IMR-90 (cell line): Measurements from ENCODE around the gene GNAI3. TPM values are rescaled to one million over a fixed set of nuclear protein-coding genes. Genes with fewer than 3 reads are reported as not detected.

Experiments
- ATAC-seq: fragments of 200-7000 bp; cut with Tn5 transposase; 2 replicates; pipeline ENCODE4 v1.9.1; 2020; ENCODE audit warnings: low read depth, mild to moderate bottlenecking, moderate library complexity
- BruUV-seq: library from RNA; stranded (reverse); fragments of 400-500 nt; replicated peaks from 2 replicates; lab custom pipeline; 2021; lab: Mats Ljungman, UMichigan
- CTCF ChIA-PET: fragments of 300-600 bp; formaldehyde crosslinking; extraction: SDS; loops from one replicate; lab custom pipeline; 2021; ENCODE audit warnings: antibody characterized with exemption; lab: Yijun Ruan, JAX
- POLR2A ChIA-PET: fragments of 300-600 bp; sonication (Branson Sonifier 250); formaldehyde crosslinking; loops from one replicate; lab custom pipeline; 2022; ENCODE audit warnings: antibody characterized with exemption; ENCODE audit not compliant: unreplicated experiment; lab: Charles Lee
- DNase-seq: peaks from one replicate; pipeline ENCODE4 v3.0.0; 2013
- H2AFZ ChIP-seq: replicated peaks from 2 replicates; pipeline ENCODE3; 2013; ENCODE audit warnings: low read length, mild to moderate bottlenecking; ENCODE audit not compliant: poor library complexity
- H2AK5ac ChIP-seq: 2 replicates; pipeline ENCODE4 v1.6.1; 2013; ENCODE audit warnings: low read depth, low read length, inconsistent platforms
- H2AK9ac ChIP-seq: replicated peaks from 2 replicates; pipeline ENCODE3; 2013; ENCODE audit warnings: mild to moderate bottlenecking, low read depth, low read length, moderate library complexity; ENCODE audit not compliant: poor library complexity
- H2BK120ac ChIP-seq: 2 replicates; pipeline ENCODE4 v1.6.1; 2013; ENCODE audit warnings: low read depth, low read length, inconsistent platforms
- H2BK15ac ChIP-seq: 3 replicates; pipeline ENCODE4 v1.6.1; 2013; ENCODE audit warnings: low read depth, low read length, inconsistent platforms
- H2BK20ac ChIP-seq: 2 replicates; pipeline ENCODE4 v1.6.1; 2013; ENCODE audit warnings: low read depth, mild to moderate bottlenecking, inconsistent platforms, low read length, moderate library complexity
- H2BK5ac ChIP-seq: 2 replicates; pipeline ENCODE4 v1.6.1; 2013; ENCODE audit warnings: mild to moderate bottlenecking, low read depth, low read length, inconsistent platforms; ENCODE audit not compliant: poor library complexity, severe bottlenecking
- H3K14ac ChIP-seq: replicated peaks from 2 replicates; pipeline ENCODE4 v1.6.1; 2013; ENCODE audit warnings: low read depth, low read length, inconsistent platforms
- H3K18ac ChIP-seq: 2 replicates; pipeline ENCODE4 v1.6.1; 2013; ENCODE audit warnings: low read depth, low read length, control low read depth
- H3K23ac ChIP-seq: 2 replicates; pipeline ENCODE4 v1.6.1; 2013; ENCODE audit warnings: low read depth, low read length, inconsistent platforms
- H3K27ac ChIP-seq: 2 replicates; pipeline ENCODE4 v1.5.1; 2013; ENCODE audit warnings: mild to moderate bottlenecking, control low read depth, low read length; ENCODE audit not compliant: insufficient read depth
- H3K27me3 ChIP-seq: 2 replicates; pipeline ENCODE4 v1.6.1; 2013; ENCODE audit warnings: low read length; ENCODE audit not compliant: control insufficient read depth, insufficient read depth
- H3K36me3 ChIP-seq: 2 replicates; pipeline ENCODE4 v1.6.1; 2013; ENCODE audit warnings: low read length, mixed read lengths; ENCODE audit not compliant: control insufficient read depth, insufficient read depth
- H3K4ac ChIP-seq: 2 replicates; pipeline ENCODE4 v1.6.1; 2013; ENCODE audit warnings: low read depth, low read length, inconsistent platforms
- H3K4me1 ChIP-seq: 2 replicates; pipeline ENCODE4 v1.6.1; 2013; ENCODE audit warnings: low read length, mixed read lengths; ENCODE audit not compliant: control insufficient read depth, insufficient read depth
- H3K4me2 ChIP-seq: 2 replicates; pipeline ENCODE4 v1.6.1; 2013; ENCODE audit warnings: low read depth, mild to moderate bottlenecking, control low read depth, low read length, moderate library complexity
- H3K4me3 ChIP-seq: 2 replicates; pipeline ENCODE4 v1.5.1; 2013; ENCODE audit warnings: low read depth, mild to moderate bottlenecking, control low read depth, low read length, moderate library complexity; ENCODE audit not compliant: insufficient read depth
- H3K56ac ChIP-seq: 2 replicates; pipeline ENCODE4 v1.6.1; 2013; ENCODE audit warnings: low read length, inconsistent platforms; ENCODE audit not compliant: insufficient read depth; ENCODE audit errors: extremely low read depth
- H3K79me1 ChIP-seq, 2 experiments: 2 replicates each; pipeline ENCODE4 v1.6.1; 2013; ENCODE audit warnings: low read length in 2 of 2, inconsistent platforms in 1 of 2, low read depth in 1 of 2
- H3K9ac ChIP-seq: 2 replicates; pipeline ENCODE4 v1.6.1; 2013; ENCODE audit warnings: low read depth, low read length, control low read depth
- H3K9me1 ChIP-seq: 2 replicates; pipeline ENCODE4 v1.6.1; 2013; ENCODE audit warnings: low read length, inconsistent platforms; ENCODE audit not compliant: insufficient read depth
- H3K9me3 ChIP-seq: 2 replicates; pipeline ENCODE4 v1.6.1; 2013; ENCODE audit warnings: low read length; ENCODE audit not compliant: control insufficient read depth, insufficient read depth
- H4K20me1 ChIP-seq: 2 replicates; pipeline ENCODE4 v1.6.1; 2013; ENCODE audit warnings: low read length, inconsistent platforms; ENCODE audit not compliant: insufficient read depth
- H4K5ac ChIP-seq: 2 replicates; pipeline ENCODE4 v1.6.1; 2013; ENCODE audit warnings: mild to moderate bottlenecking, low read depth, low read length, control low read depth
- H4K8ac ChIP-seq, 2 experiments: 2 replicates each; pipeline ENCODE4 v1.6.1; 2013; ENCODE audit warnings: low read depth in 2 of 2, low read length in 2 of 2, control low read depth in 1 of 2, inconsistent platforms in 1 of 2
- H4K91ac ChIP-seq: 2 replicates; pipeline ENCODE4 v1.6.1; 2013; ENCODE audit warnings: low read depth, low read length, inconsistent platforms; ENCODE audit not compliant: insufficient read depth
- CEBPB ChIP-seq: IDR thresholded peaks from 2 replicates; pipeline ENCODE4 v1.6.1; 2012; ENCODE audit warnings: low read depth, low read length, improper control_type of control experiment
- FOS ChIP-seq: fragments of 150-350 bp; IDR thresholded peaks from 2 replicates; pipeline ENCODE4 v1.6.1; 2016; ENCODE audit warnings: low read depth, low read length
- MXI1 ChIP-seq: IDR thresholded peaks from 2 replicates; pipeline ENCODE4 v1.6.1; 2012; ENCODE audit warnings: low read depth, mild to moderate bottlenecking, low read length, moderate library complexity, borderline replicate concordance
- NFE2L2 ChIP-seq: fragments of 150-350 bp; IDR thresholded peaks from 2 replicates; pipeline ENCODE4 v1.6.1; 2016; ENCODE audit warnings: low read depth, mild to moderate bottlenecking, low read length
- POLR2A ChIP-seq: IDR thresholded peaks from 2 replicates; pipeline ENCODE4 v1.6.1; 2012; ENCODE audit warnings: mild to moderate bottlenecking, low read depth, low read length
- RAD21 ChIP-seq: IDR thresholded peaks from 2 replicates; pipeline ENCODE4 v1.6.1; 2012; ENCODE audit warnings: low read length, improper control_type of control experiment
- RFX5 ChIP-seq: IDR thresholded peaks from 2 replicates; pipeline ENCODE4 v1.8.0; 2012; ENCODE audit warnings: low read depth, mild to moderate bottlenecking, low read length, moderate library complexity
- WGBS, 2 experiments: methylation state at CpG; one replicate each; pipeline versions ENCODE4 v1.1.5 to v1.1.7; 2013; ENCODE audit warnings: missing lambda C conversion rate in 2 of 2; ENCODE audit not compliant: insufficient read length in 1 of 2; ENCODE audit errors: extremely low coverage in 2 of 2; 5-methylcytosine and 5-hydroxymethylcytosine counted together
- dilution Hi-C: fragments of 300-500 bp; cut with HindIII; formaldehyde crosslinking; loops from one replicate; pipeline ENCODE4 v1.14.3; 2018; ENCODE audit warnings: low sequenced_read_pairs; ENCODE audit not compliant: unreplicated experiment
- in situ Hi-C: fragments of 300-500 bp; cut with MboI; formaldehyde crosslinking; loops from 3 replicates; pipeline ENCODE4 v1.14.3; 2019; ENCODE audit warnings: low sequenced_read_pairs, inconsistent platforms, mixed read lengths
- intact Hi-C: fragments of 100-400 bp; cut with micrococcal nuclease; formaldehyde crosslinking; loops from 2 replicates; pipeline ENCODE4 v1.10.0; 2022
- polyA plus RNA-seq, 3 experiments: library from polyadenylated mRNA; depleted of rRNA; stranded (reverse); fragments of >200 nt; gene quantifications; 2 replicates each; pipeline ENCODE4 v1.2.3, GENCODE V29; 2012; ENCODE audit warnings: low replicate concordance in 1 of 3
- total RNA-seq: library from RNA; depleted of rRNA; stranded (reverse); fragments of >200 nt; gene quantifications from 2 replicates; pipeline ENCODE4 v1.2.3, GENCODE V29; 2012
- TF ChIP-seq, protein P1 (sequence below): conservative IDR thresholded peaks from 2 replicates; pipeline ENCODE4 v1.5.1; 2012; ENCODE audit warnings: mild to moderate bottlenecking, low read depth, low read length, improper control_type of control experiment

The GNAI3 gene
- total and polyA plus RNA-seq, 2 of the 4 experiments (the other 2 are of a cell fraction) = 5.9 to 14.9 TPM

DNA sequence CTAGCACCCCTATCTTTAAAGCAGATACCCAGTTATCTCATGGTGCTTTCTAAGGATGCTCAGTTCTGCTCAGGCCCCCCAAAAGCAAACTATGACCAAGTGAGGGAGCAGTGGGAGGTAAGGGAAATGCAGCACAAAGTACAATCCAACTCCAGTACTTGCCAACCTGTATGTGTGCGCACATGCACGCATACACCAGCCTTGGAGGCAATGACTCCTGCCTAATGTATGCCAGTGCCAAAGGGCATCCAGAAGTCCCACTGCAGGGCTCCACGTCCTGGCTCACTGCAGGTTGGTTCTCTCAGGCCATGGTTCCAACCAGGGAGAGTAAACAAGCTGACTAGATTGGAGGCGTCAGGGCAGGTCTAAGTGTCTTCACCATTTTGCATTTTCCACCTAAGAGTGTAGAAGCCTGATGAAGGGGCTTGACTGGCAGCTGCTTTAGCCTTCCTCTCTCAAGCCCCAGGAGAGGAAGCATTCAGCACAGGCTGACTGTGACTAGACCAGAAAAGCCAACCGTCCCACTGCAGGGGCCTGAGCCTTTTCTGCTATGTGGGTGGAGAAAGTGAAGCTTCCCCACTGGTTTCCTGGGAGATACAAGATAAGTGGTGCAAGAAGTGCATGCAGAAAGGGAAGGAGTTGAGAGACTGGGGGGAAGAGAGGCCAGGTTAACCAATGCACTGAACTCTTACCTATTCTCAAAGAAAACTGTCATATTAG, 46.6 kb upstream of the GNAI3 start (continued):
- TF ChIP-seq RAD21 = no peak
- TF ChIP-seq POLR2A = no peak
- TF ChIP-seq RFX5 = no peak

DNA sequence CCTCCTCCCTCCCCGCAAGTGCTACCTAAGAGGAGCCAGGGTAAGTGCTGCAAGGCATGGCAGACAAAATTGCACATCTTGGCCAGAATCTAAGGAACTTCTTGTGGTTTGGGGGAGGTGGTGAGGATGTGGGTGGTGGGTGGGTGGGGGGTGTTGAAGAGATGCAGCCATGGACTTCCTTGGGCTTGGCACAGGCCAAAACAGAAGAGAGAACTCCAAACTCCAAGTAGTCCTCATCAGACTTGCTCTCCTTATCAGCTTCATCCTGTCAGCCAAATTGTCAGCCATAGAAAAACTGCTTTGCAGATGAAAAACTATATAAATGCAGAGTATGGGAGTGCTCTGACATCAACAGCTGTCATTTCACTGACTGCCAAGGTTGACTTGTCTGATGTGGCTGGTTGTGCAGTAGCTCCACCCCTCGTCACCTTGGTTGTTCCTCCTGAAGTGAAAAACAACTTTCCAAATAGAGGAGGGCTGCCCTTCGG, 46.0 kb upstream of the GNAI3 start:
- dilution Hi-C loops (no loop called here), in situ Hi-C loops (no loop called here), intact Hi-C loops (no loop called here)
- Histone ChIP-seq H2BK120ac (no peak overlapping the region), H3K56ac (no peak overlapping the region), H3K79me1 (peaks cover 0 to 35% of the 10 kb centered on the region in 2 experiments; a peak in 3 of 4 replicates), H3K4me3 (no peak overlapping the region), H3K9ac (no peak overlapping the region), H3K36me3 (peaks cover under 1% of the 10 kb centered on the region; the same call in 1 of the 2 replicates), H2BK5ac (no peak overlapping the region), H3K4me2 (no peak overlapping the region), H3K4me1 (peaks cover 30% of the 10 kb centered on the region), H3K9me1 (peaks cover 20% of the 10 kb centered on the region), H2BK15ac (no peak overlapping the region), H2BK20ac (no peak overlapping the region), H4K8ac (no peak overlapping the region), H2AK9ac (no peak overlapping the region), H3K14ac (no peak overlapping the region), H4K20me1 (peaks cover 13% of the 10 kb centered on the region; the same call in 1 of the 2 replicates), H3K23ac (no peak overlapping the region), H3K9me3 (no peaks in the 10 kb centered on the region), H4K91ac (no peak overlapping the region), H3K18ac (no peak overlapping the region), H3K27ac (no peak overlapping the region), H2AK5ac (no peak overlapping the region), H3K27me3 (no peaks in the 10 kb centered on the region), H4K5ac (no peak overlapping the region), H2AFZ (no peak overlapping the region), H3K4ac (no peak overlapping the region)
- CTCF ChIA-PET = interaction anchor here (2.1 kb wide), 1 partner anchor 30 kb away, joined by 8 read pairs; no protein-coding TSS in a partner anchor
- no CpG with 5 or more reads among the region's 3 CpGs for WGBS, 2 experiments
- no TSS peak for BruUV-seq
- DNase-seq (no peak), ATAC-seq (no peak)
- POLR2A ChIA-PET = interaction anchor here (1.2 kb wide), 1 partner anchor 132 kb away, joined by 3 read pairs; no protein-coding TSS in a partner anchor
- TF ChIP-seq RFX5 = no peak
- TF ChIP-seq CEBPB = no peak
- no peak for TF ChIP-seq FOS
- TF ChIP-seq, protein P1, sequence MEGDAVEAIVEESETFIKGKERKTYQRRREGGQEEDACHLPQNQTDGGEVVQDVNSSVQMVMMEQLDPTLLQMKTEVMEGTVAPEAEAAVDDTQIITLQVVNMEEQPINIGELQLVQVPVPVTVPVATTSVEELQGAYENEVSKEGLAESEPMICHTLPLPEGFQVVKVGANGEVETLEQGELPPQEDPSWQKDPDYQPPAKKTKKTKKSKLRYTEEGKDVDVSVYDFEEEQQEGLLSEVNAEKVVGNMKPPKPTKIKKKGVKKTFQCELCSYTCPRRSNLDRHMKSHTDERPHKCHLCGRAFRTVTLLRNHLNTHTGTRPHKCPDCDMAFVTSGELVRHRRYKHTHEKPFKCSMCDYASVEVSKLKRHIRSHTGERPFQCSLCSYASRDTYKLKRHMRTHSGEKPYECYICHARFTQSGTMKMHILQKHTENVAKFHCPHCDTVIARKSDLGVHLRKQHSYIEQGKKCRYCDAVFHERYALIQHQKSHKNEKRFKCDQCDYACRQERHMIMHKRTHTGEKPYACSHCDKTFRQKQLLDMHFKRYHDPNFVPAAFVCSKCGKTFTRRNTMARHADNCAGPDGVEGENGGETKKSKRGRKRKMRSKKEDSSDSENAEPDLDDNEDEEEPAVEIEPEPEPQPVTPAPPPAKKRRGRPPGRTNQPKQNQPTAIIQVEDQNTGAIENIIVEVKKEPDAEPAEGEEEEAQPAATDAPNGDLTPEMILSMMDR = no peak
- no peak for TF ChIP-seq NFE2L2
- TF ChIP-seq RAD21 = no peak
- TF ChIP-seq MXI1 = no peak
